NB4 (cell line): ENCODE results near the gene PARD6G.

Source experiments
- CTCF ChIP-seq: IDR thresholded peaks from one replicate; pipeline ENCODE4 v1.5.1; 2012; ENCODE audit warnings: low read depth, low read length
- MYC ChIP-seq: IDR thresholded peaks from 2 replicates; pipeline ENCODE4 v1.6.1; 2011; ENCODE audit warnings: low read depth, low read length
- POLR2A ChIP-seq: IDR thresholded peaks from 2 replicates; pipeline ENCODE4 v1.6.1; 2011; ENCODE audit warnings: mild to moderate bottlenecking; ENCODE audit not compliant: insufficient read length; ENCODE audit errors: extremely low read depth
- TF ChIP-seq, protein P1 (sequence below): IDR thresholded peaks from 2 replicates; pipeline ENCODE4 v1.6.1; 2011; ENCODE audit warnings: low read depth, low read length

GRCh38 chr18:80189531-80189865 is 57.8 kb downstream of the PARD6G start:
- no peak for TF ChIP-seq CTCF
- TF ChIP-seq POLR2A = no peak
- TF ChIP-seq, protein P1, sequence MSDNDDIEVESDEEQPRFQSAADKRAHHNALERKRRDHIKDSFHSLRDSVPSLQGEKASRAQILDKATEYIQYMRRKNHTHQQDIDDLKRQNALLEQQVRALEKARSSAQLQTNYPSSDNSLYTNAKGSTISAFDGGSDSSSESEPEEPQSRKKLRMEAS = no peak
- TF ChIP-seq MYC = no peak
